Adipocyte (in vitro differentiated cells): Measurements from ENCODE around the gene ST6GALNAC3.
A peak's percentile ranks its signal among the peaks of the same experiment; 100 is the strongest.

Source experiments
- DNase-seq: peaks from one replicate; pipeline ENCODE4 v3.0.0-alpha.2; 2015; ENCODE audit warnings: low read depth
- H3K27me3 ChIP-seq: replicated peaks from 2 replicates; pipeline ENCODE4 v1.7.0; 2013; ENCODE audit warnings: mild to moderate bottlenecking, low read length, moderate library complexity; ENCODE audit not compliant: control insufficient read depth, insufficient read depth
- H3K36me3 ChIP-seq: 2 replicates; pipeline ENCODE4 v1.7.0; 2013; ENCODE audit warnings: low read length, mild to moderate bottlenecking, moderate library complexity; ENCODE audit not compliant: control insufficient read depth, insufficient read depth, severe bottlenecking
- H3K4me1 ChIP-seq: 2 replicates; pipeline ENCODE4 v1.7.0; 2013; ENCODE audit warnings: mild to moderate bottlenecking, low read length, moderate library complexity; ENCODE audit not compliant: control insufficient read depth, insufficient read depth
- H3K4me3 ChIP-seq: 2 replicates; pipeline ENCODE4 v1.7.0; 2013; ENCODE audit warnings: mild to moderate bottlenecking, low read length, moderate library complexity
- H3K9ac ChIP-seq: 2 replicates; pipeline ENCODE4 v1.7.0; 2013; ENCODE audit warnings: mild to moderate bottlenecking, low read length, moderate library complexity
- H3K9me3 ChIP-seq: 2 replicates; pipeline ENCODE4 v1.7.0; 2013; ENCODE audit warnings: mild to moderate bottlenecking, low read length, moderate library complexity; ENCODE audit not compliant: control insufficient read depth

Gene ST6GALNAC3

GRCh38 chr1:76274302-76274701 is 199.8 kb downstream of the ST6GALNAC3 start:
- DNase-seq, result no peak
- no peaks in the 10 kb centered on the region for H3K36me3 ChIP-seq
- H3K27me3 ChIP-seq, result no peaks in the 10 kb centered on the region
- H3K4me1 ChIP-seq, result peaks cover 11% of the 10 kb centered on the region
- no peak overlapping the region for H3K4me3 ChIP-seq
- H3K9ac ChIP-seq, result no peak overlapping the region
- H3K9me3 ChIP-seq, result no peaks in the 10 kb centered on the region

GRCh38 chr1:76274718-76275117 is 200.2 kb downstream of the ST6GALNAC3 start:
- H3K36me3 ChIP-seq, result no peaks in the 10 kb centered on the region
- no peak for DNase-seq

GRCh38 chr1:76278711-76279100 is 204.2 kb downstream of the ST6GALNAC3 start:
- Histone ChIP-seq H3K36me3 (no peaks in the 10 kb centered on the region), H3K9ac (no peak overlapping the region), H3K4me3 (no peak overlapping the region), H3K9me3 (no peaks in the 10 kb centered on the region), H3K4me1 (no peaks in the 10 kb centered on the region), H3K27me3 (no peaks in the 10 kb centered on the region)
- DNase-seq, result no peak

More at GRCh38 chr1:76274718-76275117, 200.2 kb downstream of the ST6GALNAC3 start:
- Histone ChIP-seq H3K4me3 (no peak overlapping the region), H3K9me3 (no peaks in the 10 kb centered on the region), H3K4me1 (peaks cover 7% of the 10 kb centered on the region), H3K9ac (no peak overlapping the region), H3K27me3 (no peaks in the 10 kb centered on the region)

GRCh38 chr1:76279101-76279748 is 204.7 kb downstream of the ST6GALNAC3 start:
- peak; percentile 62 for DNase-seq
- Histone ChIP-seq H3K36me3 (no peaks in the 10 kb centered on the region), H3K4me1 (no peaks in the 10 kb centered on the region), H3K4me3 (no peak overlapping the region), H3K9me3 (no peaks in the 10 kb centered on the region), H3K9ac (no peak overlapping the region), H3K27me3 (no peaks in the 10 kb centered on the region)

- Histone ChIP-seq H3K9ac (no peak overlapping the region), H3K9me3 (no peaks in the 10 kb centered on the region), H3K27me3 (no peaks in the 10 kb centered on the region), H3K4me1 (no peaks in the 10 kb centered on the region), H3K4me3 (no peak overlapping the region), H3K36me3 (no peaks in the 10 kb centered on the region)
- DNase-seq, result peak; percentile 23
Measured at GRCh38 chr1:76281306-76281705, 206.8 kb downstream of the ST6GALNAC3 start.

GRCh38 chr1:76284842-76285241 is 210.3 kb downstream of the ST6GALNAC3 start:
- Histone ChIP-seq H3K9me3 (no peaks in the 10 kb centered on the region), H3K9ac (no peak overlapping the region), H3K4me1 (no peaks in the 10 kb centered on the region), H3K36me3 (no peaks in the 10 kb centered on the region), H3K4me3 (no peak overlapping the region), H3K27me3 (no peaks in the 10 kb centered on the region)
- no peak for DNase-seq

GRCh38 chr1:76285578-76286135 is 211.1 kb downstream of the ST6GALNAC3 start:
- Histone ChIP-seq H3K36me3 (no peaks in the 10 kb centered on the region), H3K9me3 (no peaks in the 10 kb centered on the region)

GRCh38 chr1:76287917-76288316 is 213.4 kb downstream of the ST6GALNAC3 start:
- no peak overlapping the region for H3K4me3 ChIP-seq

More at GRCh38 chr1:76285578-76286135, 211.1 kb downstream of the ST6GALNAC3 start:
- no peaks in the 10 kb centered on the region for H3K4me1 ChIP-seq
- no peaks in the 10 kb centered on the region for H3K27me3 ChIP-seq
- no peak overlapping the region for H3K9ac ChIP-seq
- DNase-seq, result no peak
- no peak overlapping the region for H3K4me3 ChIP-seq

GRCh38 chr1:76288758-76289483 is 214.4 kb downstream of the ST6GALNAC3 start:
- Histone ChIP-seq H3K9ac (no peak overlapping the region), H3K9me3 (no peaks in the 10 kb centered on the region), H3K36me3 (no peaks in the 10 kb centered on the region), H3K4me1 (no peaks in the 10 kb centered on the region), H3K4me3 (no peak overlapping the region), H3K27me3 (no peaks in the 10 kb centered on the region)
- no peak for DNase-seq

More at GRCh38 chr1:76287917-76288316, 213.4 kb downstream of the ST6GALNAC3 start:
- no peaks in the 10 kb centered on the region for H3K9me3 ChIP-seq
- DNase-seq, result no peak
- no peak overlapping the region for H3K9ac ChIP-seq
- H3K36me3 ChIP-seq, result no peaks in the 10 kb centered on the region
- H3K4me1 ChIP-seq, result no peaks in the 10 kb centered on the region
- no peaks in the 10 kb centered on the region for H3K27me3 ChIP-seq

GRCh38 chr1:76289692-76290091 is 215.1 kb downstream of the ST6GALNAC3 start:
- no peaks in the 10 kb centered on the region for H3K4me1 ChIP-seq
- no peaks in the 10 kb centered on the region for H3K9me3 ChIP-seq
- DNase-seq, result no peak
- no peak overlapping the region for H3K4me3 ChIP-seq
- no peak overlapping the region for H3K9ac ChIP-seq
- no peaks in the 10 kb centered on the region for H3K36me3 ChIP-seq
- H3K27me3 ChIP-seq, result no peaks in the 10 kb centered on the region

- Histone ChIP-seq H3K4me3 (no peak overlapping the region), H3K9ac (no peak overlapping the region), H3K9me3 (no peaks in the 10 kb centered on the region), H3K27me3 (no peaks in the 10 kb centered on the region), H3K4me1 (no peaks in the 10 kb centered on the region), H3K36me3 (no peaks in the 10 kb centered on the region)
- DNase-seq, result no peak
Measured at GRCh38 chr1:76290271-76290670, 215.7 kb downstream of the ST6GALNAC3 start.
